CD14-positive monocyte (primary cell): Measurements from ENCODE around the gene STARD13. TPM values are rescaled to one million over a fixed set of nuclear protein-coding genes. Genes with fewer than 3 reads are reported as not detected.

Source experiments
- DNase-seq, 3 donors: peaks; one replicate each; pipeline ENCODE4 v3.0.0-alpha.2; 2011 to 2022
- H2AFZ ChIP-seq: 2 replicates; pipeline ENCODE4 v1.6.0; 2012; ENCODE audit warnings: mild to moderate bottlenecking, low read depth, low read length, inconsistent platforms; ENCODE audit not compliant: insufficient read depth, poor library complexity, severe bottlenecking
- H3K27ac ChIP-seq, 2 donors: 1 replicate in 1 of 2; 2 replicates in 1 of 2; pipeline ENCODE4 v1.5.1; 2012 to 2013; ENCODE audit warnings: low read length in 2 of 2, control low read depth in 1 of 2, inconsistent platforms in 1 of 2, low read depth in 1 of 2, mild to moderate bottlenecking in 1 of 2
- H3K27me3 ChIP-seq, 2 donors: one replicate each; pipeline versions ENCODE4 v1.6.0 to v1.6.1; 2011 to 2013; ENCODE audit warnings: low read length in 2 of 2; ENCODE audit not compliant: control insufficient read depth in 2 of 2, insufficient read depth in 2 of 2
- H3K36me3 ChIP-seq, 2 donors: replicated peaks in 1 of 2; 1 replicate in 1 of 2; 2 replicates in 1 of 2; pipeline versions ENCODE4 v1.5.1 to v1.6.1; 2012 to 2013; ENCODE audit warnings: low read length in 2 of 2, control low read depth in 1 of 2, inconsistent platforms in 1 of 2, mild to moderate bottlenecking in 1 of 2; ENCODE audit not compliant: insufficient read depth in 2 of 2, control insufficient read depth in 1 of 2
- H3K4me1 ChIP-seq, 2 donors: 1 replicate in 1 of 2; 2 replicates in 1 of 2; pipeline versions ENCODE4 v1.5.1 to v1.6.1; 2012 to 2013; ENCODE audit warnings: low read length in 2 of 2, control low read depth in 1 of 2, inconsistent platforms in 1 of 2, mild to moderate bottlenecking in 1 of 2, moderate library complexity in 1 of 2; ENCODE audit not compliant: insufficient read depth in 2 of 2, control insufficient read depth in 1 of 2
- H3K4me2 ChIP-seq: replicated peaks from 2 replicates; pipeline ENCODE3; 2012; ENCODE audit warnings: low read length, moderate library complexity, mild to moderate bottlenecking; ENCODE audit not compliant: poor library complexity, severe bottlenecking; ENCODE audit errors: extremely low read depth
- H3K4me3 ChIP-seq, 3 experiments: fragments of 200-600 bp in 1 of 3; sonication (generic) in 1 of 3; replicated peaks in 1 of 3; 1 replicate in 2 of 3; 2 replicates in 1 of 3; pipeline ENCODE4 v1.5.1; 2011 to 2013; ENCODE audit warnings: low read length in 3 of 3, mild to moderate bottlenecking in 3 of 3, control low read depth in 2 of 3, low read depth in 2 of 3, inconsistent platforms in 1 of 3, moderate library complexity in 1 of 3
- H3K79me2 ChIP-seq: 2 replicates; pipeline ENCODE4 v1.6.0; 2012; ENCODE audit warnings: mild to moderate bottlenecking, control low read depth, inconsistent platforms, low read length, moderate library complexity; ENCODE audit not compliant: insufficient read depth
- H3K9ac ChIP-seq: 2 replicates; pipeline ENCODE4 v1.6.0; 2017; ENCODE audit warnings: low read length, mild to moderate bottlenecking; ENCODE audit not compliant: insufficient read depth, poor library complexity, severe bottlenecking
- H3K9me3 ChIP-seq, 2 donors: replicated peaks in 1 of 2; 1 replicate in 1 of 2; 2 replicates in 1 of 2; pipeline versions ENCODE4 v1.5.1 to v1.6.1; 2012 to 2013; ENCODE audit warnings: low read length in 2 of 2, control low read depth in 1 of 2; ENCODE audit not compliant: control insufficient read depth in 1 of 2, insufficient read depth in 1 of 2
- H4K20me1 ChIP-seq: 2 replicates; pipeline ENCODE4 v1.6.0; 2012; ENCODE audit warnings: mild to moderate bottlenecking, low read length, control low read depth, moderate library complexity; ENCODE audit not compliant: insufficient read depth
- H3K27ac Mint-ChIP-seq, 7 donors: one replicate each; pipeline ENCODE4 v1.8.0; 2020; ENCODE audit warnings: mild to moderate bottlenecking in 7 of 7, mixed read lengths in 7 of 7, moderate library complexity in 6 of 7, inconsistent platforms in 2 of 7
- H3K27me3 Mint-ChIP-seq, 3 donors: one replicate each; pipeline ENCODE4 v1.8.0; 2021 to 2022; ENCODE audit warnings: low read depth in 3 of 3, mild to moderate bottlenecking in 3 of 3, mixed read lengths in 3 of 3, moderate library complexity in 3 of 3, inconsistent platforms in 1 of 3
- H3K36me3 Mint-ChIP-seq, 2 donors: one replicate each; pipeline ENCODE4 v1.8.0; 2020; ENCODE audit warnings: mixed read lengths in 2 of 2, inconsistent platforms in 1 of 2, mild to moderate bottlenecking in 1 of 2
- H3K4me1 Mint-ChIP-seq: one replicate; pipeline ENCODE4 v1.8.0; 2020; ENCODE audit warnings: mild to moderate bottlenecking, mixed read lengths
- H3K4me3 Mint-ChIP-seq, 2 donors: one replicate each; pipeline ENCODE4 v1.8.0; 2020; ENCODE audit warnings: mild to moderate bottlenecking in 2 of 2, mixed read lengths in 2 of 2, moderate library complexity in 1 of 2
- H3K9me3 Mint-ChIP-seq, 7 donors: one replicate each; pipeline ENCODE4 v1.8.0; 2020 to 2022; ENCODE audit warnings: mixed read lengths in 7 of 7, mild to moderate bottlenecking in 6 of 7, moderate library complexity in 6 of 7, inconsistent platforms in 2 of 7
- CTCF ChIP-seq: fragments of 200-600 bp; IDR thresholded peaks from one replicate; pipeline ENCODE4 v1.8.0; 2022; ENCODE audit warnings: antibody characterized with exemption, mild to moderate bottlenecking
- WGBS: methylation state at CpG from one replicate; pipeline ENCODE4 v1.1.5; 2013; ENCODE audit warnings: missing lambda C conversion rate; ENCODE audit not compliant: insufficient coverage; 5-methylcytosine and 5-hydroxymethylcytosine counted together
- intact Hi-C, 2 donors: fragments of 100-400 bp; cut with micrococcal nuclease; formaldehyde crosslinking; loops; one replicate each; pipeline versions ENCODE4 v1.15.0 to v1.15.1; 2023
- polyA plus RNA-seq, 3 donors: library from polyadenylated mRNA; depleted of rRNA in 1 of 3; unstranded in 2 of 3; stranded (reverse) in 1 of 3; fragments of 300-500 nt in 2 of 3; fragments of >200 nt in 1 of 3; fragmentation: Illumina TruSeq in 2 of 3; gene quantifications; 1 replicate in 2 of 3; 2 replicates in 1 of 3; pipeline ENCODE4 v1.2.3, GENCODE V29; 2012 to 2021

STARD13 gene
- polyA plus RNA-seq, 3 donors = 0.37 to 0.69 (median 0.60) TPM

GRCh38 chr13:33236021-33236420 is 49.5 kb downstream of the STARD13 start:
- Mint-ChIP-seq H3K9me3 (peaks cover 9 to 20% (median 12%) of the 10 kb centered on the region in 7 donors), H3K4me1 (no peaks in the 10 kb centered on the region), H3K27ac (no peak overlapping the region), H3K4me3 (no peak overlapping the region), H3K36me3 (peaks cover 0 to 1% of the 10 kb centered on the region in 2 donors), H3K27me3 (peaks cover 0 to 2% (median 0%) of the 10 kb centered on the region in 3 donors)
- WGBS = 100% methylated on average over 1 of the region's 8 CpGs
- Histone ChIP-seq H3K4me3 (no peak overlapping the region), H3K9me3 (peaks cover 9 to 11% of the 10 kb centered on the region in 2 donors), H3K4me1 (no peaks in the 10 kb centered on the region), H3K27ac (no peak overlapping the region), H3K4me2 (no peak overlapping the region), H4K20me1 (no peaks in the 10 kb centered on the region), H3K9ac (no peak overlapping the region), H2AFZ (no peak overlapping the region), H3K79me2 (no peaks in the 10 kb centered on the region), H3K36me3 (no peaks in the 10 kb centered on the region), H3K27me3 (no peaks in the 10 kb centered on the region)
- no peak for TF ChIP-seq CTCF
- no peak for DNase-seq
- intact Hi-C loops = no loop called here

GRCh38 chr13:33235564-33235963 is 50.0 kb downstream of the STARD13 start:
- WGBS = 86% methylated on average over 2 of the region's 3 CpGs
- H3K27ac ChIP-seq = no peak overlapping the region
- H3K36me3 Mint-ChIP-seq = peaks cover 0 to 1% of the 10 kb centered on the region in 2 donors
- H3K27me3 Mint-ChIP-seq = peaks cover 0 to 2% (median 0%) of the 10 kb centered on the region in 3 donors
- DNase-seq = no peak
- H3K9ac ChIP-seq = no peak overlapping the region
- H4K20me1 ChIP-seq = no peaks in the 10 kb centered on the region
- no peak overlapping the region for H3K27ac Mint-ChIP-seq
- H2AFZ ChIP-seq = no peak overlapping the region
- H3K79me2 ChIP-seq = no peaks in the 10 kb centered on the region
- no peak overlapping the region for H3K4me3 ChIP-seq
- no peaks in the 10 kb centered on the region for H3K27me3 ChIP-seq
- H3K4me1 Mint-ChIP-seq = no peaks in the 10 kb centered on the region
- H3K4me2 ChIP-seq = no peak overlapping the region
- intact Hi-C loops = no loop called here
- peaks cover 9 to 20% (median 12%) of the 10 kb centered on the region in 7 donors for H3K9me3 Mint-ChIP-seq
- TF ChIP-seq CTCF = no peak
- peaks cover 9 to 11% of the 10 kb centered on the region in 2 donors for H3K9me3 ChIP-seq
- no peak overlapping the region for H3K4me3 Mint-ChIP-seq
- H3K36me3 ChIP-seq = no peaks in the 10 kb centered on the region
- H3K4me1 ChIP-seq = no peaks in the 10 kb centered on the region
